IMR-90 (cell line): Measurements from ENCODE around the gene E2F8. TPM values are rescaled to one million over a fixed set of nuclear protein-coding genes. Genes with fewer than 3 reads are reported as not detected.
A peak's percentile ranks its signal among the peaks of the same experiment; 100 is the strongest.

ENCODE experiments used
- ATAC-seq: fragments of 200-7000 bp; cut with Tn5 transposase; 2 replicates; pipeline ENCODE4 v1.9.1; 2020; ENCODE audit warnings: low read depth, mild to moderate bottlenecking, moderate library complexity
- BruUV-seq: library from RNA; stranded (reverse); fragments of 400-500 nt; replicated peaks from 2 replicates; lab custom pipeline; 2021; lab: Mats Ljungman, UMichigan
- CTCF ChIA-PET: fragments of 300-600 bp; formaldehyde crosslinking; extraction: SDS; loops from one replicate; lab custom pipeline; 2021; ENCODE audit warnings: antibody characterized with exemption; lab: Yijun Ruan, JAX
- POLR2A ChIA-PET: fragments of 300-600 bp; sonication (Branson Sonifier 250); formaldehyde crosslinking; loops from one replicate; lab custom pipeline; 2022; ENCODE audit warnings: antibody characterized with exemption; ENCODE audit not compliant: unreplicated experiment; lab: Charles Lee
- DNase-seq: peaks from one replicate; pipeline ENCODE4 v3.0.0; 2013
- H2AFZ ChIP-seq: replicated peaks from 2 replicates; pipeline ENCODE3; 2013; ENCODE audit warnings: low read length, mild to moderate bottlenecking; ENCODE audit not compliant: poor library complexity
- H2AK5ac ChIP-seq: 2 replicates; pipeline ENCODE4 v1.6.1; 2013; ENCODE audit warnings: low read depth, low read length, inconsistent platforms
- H2AK9ac ChIP-seq: replicated peaks from 2 replicates; pipeline ENCODE3; 2013; ENCODE audit warnings: mild to moderate bottlenecking, low read depth, low read length, moderate library complexity; ENCODE audit not compliant: poor library complexity
- H2BK120ac ChIP-seq: 2 replicates; pipeline ENCODE4 v1.6.1; 2013; ENCODE audit warnings: low read depth, low read length, inconsistent platforms
- H2BK15ac ChIP-seq: 3 replicates; pipeline ENCODE4 v1.6.1; 2013; ENCODE audit warnings: low read depth, low read length, inconsistent platforms
- H2BK20ac ChIP-seq: 2 replicates; pipeline ENCODE4 v1.6.1; 2013; ENCODE audit warnings: low read depth, mild to moderate bottlenecking, inconsistent platforms, low read length, moderate library complexity
- H2BK5ac ChIP-seq: 2 replicates; pipeline ENCODE4 v1.6.1; 2013; ENCODE audit warnings: mild to moderate bottlenecking, low read depth, low read length, inconsistent platforms; ENCODE audit not compliant: poor library complexity, severe bottlenecking
- H3K14ac ChIP-seq: replicated peaks from 2 replicates; pipeline ENCODE4 v1.6.1; 2013; ENCODE audit warnings: low read depth, low read length, inconsistent platforms
- H3K18ac ChIP-seq: 2 replicates; pipeline ENCODE4 v1.6.1; 2013; ENCODE audit warnings: low read depth, low read length, control low read depth
- H3K23ac ChIP-seq: 2 replicates; pipeline ENCODE4 v1.6.1; 2013; ENCODE audit warnings: low read depth, low read length, inconsistent platforms
- H3K27ac ChIP-seq: 2 replicates; pipeline ENCODE4 v1.5.1; 2013; ENCODE audit warnings: mild to moderate bottlenecking, control low read depth, low read length; ENCODE audit not compliant: insufficient read depth
- H3K27me3 ChIP-seq: 2 replicates; pipeline ENCODE4 v1.6.1; 2013; ENCODE audit warnings: low read length; ENCODE audit not compliant: control insufficient read depth, insufficient read depth
- H3K36me3 ChIP-seq: 2 replicates; pipeline ENCODE4 v1.6.1; 2013; ENCODE audit warnings: low read length, mixed read lengths; ENCODE audit not compliant: control insufficient read depth, insufficient read depth
- H3K4ac ChIP-seq: 2 replicates; pipeline ENCODE4 v1.6.1; 2013; ENCODE audit warnings: low read depth, low read length, inconsistent platforms
- H3K4me1 ChIP-seq: 2 replicates; pipeline ENCODE4 v1.6.1; 2013; ENCODE audit warnings: low read length, mixed read lengths; ENCODE audit not compliant: control insufficient read depth, insufficient read depth
- H3K4me2 ChIP-seq: 2 replicates; pipeline ENCODE4 v1.6.1; 2013; ENCODE audit warnings: low read depth, mild to moderate bottlenecking, control low read depth, low read length, moderate library complexity
- H3K4me3 ChIP-seq: 2 replicates; pipeline ENCODE4 v1.5.1; 2013; ENCODE audit warnings: low read depth, mild to moderate bottlenecking, control low read depth, low read length, moderate library complexity; ENCODE audit not compliant: insufficient read depth
- H3K56ac ChIP-seq: 2 replicates; pipeline ENCODE4 v1.6.1; 2013; ENCODE audit warnings: low read length, inconsistent platforms; ENCODE audit not compliant: insufficient read depth; ENCODE audit errors: extremely low read depth
- H3K79me1 ChIP-seq, 2 experiments: 2 replicates each; pipeline ENCODE4 v1.6.1; 2013; ENCODE audit warnings: low read length in 2 of 2, inconsistent platforms in 1 of 2, low read depth in 1 of 2
- H3K9ac ChIP-seq: 2 replicates; pipeline ENCODE4 v1.6.1; 2013; ENCODE audit warnings: low read depth, low read length, control low read depth
- H3K9me1 ChIP-seq: 2 replicates; pipeline ENCODE4 v1.6.1; 2013; ENCODE audit warnings: low read length, inconsistent platforms; ENCODE audit not compliant: insufficient read depth
- H3K9me3 ChIP-seq: 2 replicates; pipeline ENCODE4 v1.6.1; 2013; ENCODE audit warnings: low read length; ENCODE audit not compliant: control insufficient read depth, insufficient read depth
- H4K20me1 ChIP-seq: 2 replicates; pipeline ENCODE4 v1.6.1; 2013; ENCODE audit warnings: low read length, inconsistent platforms; ENCODE audit not compliant: insufficient read depth
- H4K5ac ChIP-seq: 2 replicates; pipeline ENCODE4 v1.6.1; 2013; ENCODE audit warnings: mild to moderate bottlenecking, low read depth, low read length, control low read depth
- H4K8ac ChIP-seq, 2 experiments: 2 replicates each; pipeline ENCODE4 v1.6.1; 2013; ENCODE audit warnings: low read depth in 2 of 2, low read length in 2 of 2, control low read depth in 1 of 2, inconsistent platforms in 1 of 2
- H4K91ac ChIP-seq: 2 replicates; pipeline ENCODE4 v1.6.1; 2013; ENCODE audit warnings: low read depth, low read length, inconsistent platforms; ENCODE audit not compliant: insufficient read depth
- BHLHE40 ChIP-seq: fragments of 150-350 bp; IDR thresholded peaks from 2 replicates; pipeline ENCODE4 v1.6.1; 2016; ENCODE audit warnings: mild to moderate bottlenecking, low read depth, low read length
- CEBPB ChIP-seq: IDR thresholded peaks from 2 replicates; pipeline ENCODE4 v1.6.1; 2012; ENCODE audit warnings: low read depth, low read length, improper control_type of control experiment
- CHD1 ChIP-seq: IDR thresholded peaks from 2 replicates; pipeline ENCODE4 v1.6.1; 2012; ENCODE audit warnings: low read depth, low read length, improper control_type of control experiment
- ELK1 ChIP-seq: fragments of 150-350 bp; IDR thresholded peaks from 2 replicates; pipeline ENCODE4 v1.6.1; 2016; ENCODE audit warnings: low read depth, mild to moderate bottlenecking, low read length, moderate library complexity, borderline replicate concordance
- MAFK ChIP-seq: IDR thresholded peaks from 2 replicates; pipeline ENCODE4 v1.6.1; 2012; ENCODE audit warnings: low read depth, low read length, improper control_type of control experiment
- MAZ ChIP-seq: IDR thresholded peaks from 2 replicates; pipeline ENCODE4 v1.6.1; 2012; ENCODE audit warnings: low read depth, mild to moderate bottlenecking, low read length, improper control_type of control experiment, moderate library complexity, borderline replicate concordance
- MXI1 ChIP-seq: IDR thresholded peaks from 2 replicates; pipeline ENCODE4 v1.6.1; 2012; ENCODE audit warnings: low read depth, mild to moderate bottlenecking, low read length, moderate library complexity, borderline replicate concordance
- NFE2L2 ChIP-seq: fragments of 150-350 bp; IDR thresholded peaks from 2 replicates; pipeline ENCODE4 v1.6.1; 2016; ENCODE audit warnings: low read depth, mild to moderate bottlenecking, low read length
- POLR2A ChIP-seq: IDR thresholded peaks from 2 replicates; pipeline ENCODE4 v1.6.1; 2012; ENCODE audit warnings: mild to moderate bottlenecking, low read depth, low read length
- RAD21 ChIP-seq: IDR thresholded peaks from 2 replicates; pipeline ENCODE4 v1.6.1; 2012; ENCODE audit warnings: low read length, improper control_type of control experiment
- RCOR1 ChIP-seq: IDR thresholded peaks from 2 replicates; pipeline ENCODE4 v1.6.1; 2012; ENCODE audit warnings: mild to moderate bottlenecking, low read length, improper control_type of control experiment; ENCODE audit not compliant: insufficient replicate concordance
- RFX5 ChIP-seq: IDR thresholded peaks from 2 replicates; pipeline ENCODE4 v1.8.0; 2012; ENCODE audit warnings: low read depth, mild to moderate bottlenecking, low read length, moderate library complexity
- WGBS, 2 experiments: methylation state at CpG; one replicate each; pipeline versions ENCODE4 v1.1.5 to v1.1.7; 2013; ENCODE audit warnings: missing lambda C conversion rate in 2 of 2; ENCODE audit not compliant: insufficient read length in 1 of 2; ENCODE audit errors: extremely low coverage in 2 of 2; 5-methylcytosine and 5-hydroxymethylcytosine counted together
- dilution Hi-C: fragments of 300-500 bp; cut with HindIII; formaldehyde crosslinking; loops from one replicate; pipeline ENCODE4 v1.14.3; 2018; ENCODE audit warnings: low sequenced_read_pairs; ENCODE audit not compliant: unreplicated experiment
- in situ Hi-C: fragments of 300-500 bp; cut with MboI; formaldehyde crosslinking; loops from 3 replicates; pipeline ENCODE4 v1.14.3; 2019; ENCODE audit warnings: low sequenced_read_pairs, inconsistent platforms, mixed read lengths
- intact Hi-C: fragments of 100-400 bp; cut with micrococcal nuclease; formaldehyde crosslinking; loops from 2 replicates; pipeline ENCODE4 v1.10.0; 2022
- polyA plus RNA-seq, 3 experiments: library from polyadenylated mRNA; depleted of rRNA; stranded (reverse); fragments of >200 nt; gene quantifications; 2 replicates each; pipeline ENCODE4 v1.2.3, GENCODE V29; 2012; ENCODE audit warnings: low replicate concordance in 1 of 3
- total RNA-seq: library from RNA; depleted of rRNA; stranded (reverse); fragments of >200 nt; gene quantifications from 2 replicates; pipeline ENCODE4 v1.2.3, GENCODE V29; 2012

The E2F8 gene
- total and polyA plus RNA-seq, 2 of the 4 experiments (the other 2 are of a cell fraction), result 1.1 to 2.3 TPM

GRCh38 chr11:19281041-19281440, 40.3 kb upstream of the E2F8 start:
- Histone ChIP-seq H3K4me1 (no peaks in the 10 kb centered on the region), H4K20me1 (no peaks in the 10 kb centered on the region), H2BK5ac (no peak overlapping the region), H3K23ac (no peak overlapping the region), H2AK9ac (no peak overlapping the region), H3K27me3 (peaks cover 17% of the 10 kb centered on the region), H3K9me1 (no peaks in the 10 kb centered on the region), H2BK15ac (no peak overlapping the region), H2AFZ (no peak overlapping the region), H3K56ac (no peak overlapping the region), H3K18ac (no peak overlapping the region), H4K91ac (no peak overlapping the region), H3K36me3 (no peaks in the 10 kb centered on the region), H3K4ac (no peak overlapping the region), H2BK120ac (no peak overlapping the region), H2BK20ac (no peak overlapping the region), H3K4me3 (no peak overlapping the region), H3K27ac (no peak overlapping the region), H3K4me2 (peak overlapping the region; percentile 72; the same call in 1 of the 2 replicates), H4K8ac (no peak overlapping the region), H3K79me1 (no peaks in the 10 kb centered on the region), H3K14ac (no peak overlapping the region), H3K9ac (no peak overlapping the region), H2AK5ac (no peak overlapping the region), H4K5ac (no peak overlapping the region), H3K9me3 (no peaks in the 10 kb centered on the region)
- ChIA-PET CTCF (interaction anchor here (0.6 kb wide), 1 partner anchor 1073 kb away, joined by 3 read pairs; no protein-coding TSS in a partner anchor), POLR2A (interaction anchor here (0.6 kb wide), 1 partner anchor 159 kb away, joined by 4 read pairs; no protein-coding TSS in a partner anchor)
- ATAC-seq, result peak; percentile 35
- TF ChIP-seq RAD21 (no peak), MAFK (no peak), POLR2A (no peak), NFE2L2 (no peak), ELK1 (no peak), MXI1 (no peak), RFX5 (no peak), MAZ (no peak), CHD1 (no peak), RCOR1 (no peak), BHLHE40 (no peak), CEBPB (no peak)
- BruUV-seq, result no TSS peak
- DNase-seq, result no peak
- intact Hi-C loops, result no loop called here
- in situ Hi-C loops, result no loop called here
- WGBS, 2 experiments, result 10% methylated on average over 2 of the region's 5 CpGs; no CpG with 5 or more reads in 1 of the 2 experiments
- dilution Hi-C loops, result no loop called here
